ENCODE results near the gene RFX6. TPM values are rescaled to one million over a fixed set of nuclear protein-coding genes. Genes with fewer than 3 reads are reported as not detected.

Gene RFX6, protein sequence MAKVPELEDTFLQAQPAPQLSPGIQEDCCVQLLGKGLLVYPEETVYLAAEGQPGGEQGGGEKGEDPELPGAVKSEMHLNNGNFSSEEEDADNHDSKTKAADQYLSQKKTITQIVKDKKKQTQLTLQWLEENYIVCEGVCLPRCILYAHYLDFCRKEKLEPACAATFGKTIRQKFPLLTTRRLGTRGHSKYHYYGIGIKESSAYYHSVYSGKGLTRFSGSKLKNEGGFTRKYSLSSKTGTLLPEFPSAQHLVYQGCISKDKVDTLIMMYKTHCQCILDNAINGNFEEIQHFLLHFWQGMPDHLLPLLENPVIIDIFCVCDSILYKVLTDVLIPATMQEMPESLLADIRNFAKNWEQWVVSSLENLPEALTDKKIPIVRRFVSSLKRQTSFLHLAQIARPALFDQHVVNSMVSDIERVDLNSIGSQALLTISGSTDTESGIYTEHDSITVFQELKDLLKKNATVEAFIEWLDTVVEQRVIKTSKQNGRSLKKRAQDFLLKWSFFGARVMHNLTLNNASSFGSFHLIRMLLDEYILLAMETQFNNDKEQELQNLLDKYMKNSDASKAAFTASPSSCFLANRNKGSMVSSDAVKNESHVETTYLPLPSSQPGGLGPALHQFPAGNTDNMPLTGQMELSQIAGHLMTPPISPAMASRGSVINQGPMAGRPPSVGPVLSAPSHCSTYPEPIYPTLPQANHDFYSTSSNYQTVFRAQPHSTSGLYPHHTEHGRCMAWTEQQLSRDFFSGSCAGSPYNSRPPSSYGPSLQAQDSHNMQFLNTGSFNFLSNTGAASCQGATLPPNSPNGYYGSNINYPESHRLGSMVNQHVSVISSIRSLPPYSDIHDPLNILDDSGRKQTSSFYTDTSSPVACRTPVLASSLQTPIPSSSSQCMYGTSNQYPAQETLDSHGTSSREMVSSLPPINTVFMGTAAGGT
- not detected for total RNA-seq

DNA sequence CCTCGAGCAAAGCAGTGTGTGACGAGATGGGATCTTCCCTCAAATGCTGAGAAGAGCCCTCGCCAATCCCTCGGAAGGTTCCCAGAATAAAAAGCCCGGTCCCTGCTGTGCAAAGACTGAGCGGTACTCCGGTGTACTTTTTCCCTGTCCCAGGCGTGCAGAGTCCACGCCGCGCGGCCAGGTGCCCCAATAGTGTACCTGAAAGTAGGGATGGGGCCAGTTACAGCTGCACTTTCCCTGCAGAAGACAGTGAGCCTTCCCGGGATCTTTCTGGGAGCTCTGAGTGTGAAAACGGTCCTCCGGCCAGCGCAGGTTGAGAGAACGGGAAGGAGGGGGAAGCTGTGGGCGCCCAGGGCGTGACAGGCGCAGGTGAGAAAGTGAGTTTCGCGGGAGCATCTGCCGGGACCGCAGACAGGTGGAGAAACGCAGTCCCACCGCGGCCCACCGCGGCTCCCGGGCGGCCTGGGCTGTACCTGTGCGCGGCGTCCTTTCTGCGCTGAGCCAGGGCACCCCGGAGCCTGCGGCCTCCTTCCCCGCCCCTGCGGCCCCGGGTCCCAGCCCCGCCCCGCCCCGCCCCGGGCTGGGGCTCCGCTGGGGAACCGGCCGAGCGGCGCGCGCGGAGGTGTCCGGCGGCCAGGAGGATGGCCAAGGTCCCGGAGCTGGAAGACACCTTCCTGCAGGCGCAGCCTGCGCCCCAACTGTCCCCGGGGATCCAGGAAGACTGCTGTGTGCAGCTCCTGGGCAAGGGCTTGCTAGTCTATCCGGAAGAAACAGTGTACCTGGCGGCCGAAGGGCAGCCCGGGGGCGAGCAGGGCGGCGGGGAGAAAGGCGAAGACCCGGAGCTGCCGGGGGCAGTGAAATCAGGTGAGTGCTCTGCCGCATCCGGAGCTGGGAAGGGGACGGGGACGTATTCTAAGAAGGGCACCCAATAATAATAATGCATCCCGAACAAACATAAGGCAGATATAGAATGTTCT, at the start of gene RFX6:
TSS of gene RFX6 (plus strand) at position 608 of the 977 bp plus-strand sequence. CDS start at position 642, 34 bp downstream.

DNA sequence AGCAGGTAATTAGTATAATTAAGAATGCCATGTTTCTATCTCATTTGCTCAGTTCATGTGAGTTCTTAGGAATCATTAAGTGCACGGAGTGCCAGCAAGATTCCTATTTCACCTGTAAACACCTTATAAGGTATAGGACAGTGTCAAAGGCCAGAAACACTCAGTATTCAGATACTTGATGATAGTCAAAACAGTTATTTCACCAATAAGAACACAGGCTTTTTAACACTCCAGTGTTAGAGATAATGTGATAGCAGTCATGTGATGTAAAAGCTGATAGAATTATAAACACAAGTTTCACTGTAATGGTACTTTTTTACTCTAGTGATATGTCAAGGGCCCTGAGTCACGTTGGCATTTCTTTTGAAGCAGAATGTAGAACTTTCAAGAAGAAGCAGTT, 48.1 kb upstream of the RFX6 start, which contains the start of gene GPRC6A:
TSS of gene GPRC6A (minus strand) at position 101 of the 400 bp plus-strand sequence. CDS start at position 31, 70 bp downstream.

Other genes starting within 250 kb of the RFX6 start
- gene ZUP1, start 208.5 kb upstream of the RFX6 start, total RNA-seq, result 10 to 100 TPM; 15.0 to 15.9 TPM
- gene KPNA5, start 196.0 kb upstream of the RFX6 start, total RNA-seq, result 10 to 100 TPM; 13.6 to 14.0 TPM
- gene FAM162B, start 111.5 kb upstream of the RFX6 start, total RNA-seq, result not detected
- gene GPRC6A, start 48.2 kb upstream of the RFX6 start, total RNA-seq, result not detected